B cell (primary cell): ENCODE results near the gene NUP210L. TPM values are rescaled to one million over a fixed set of nuclear protein-coding genes. Genes with fewer than 3 reads are reported as not detected.
"Not testable (repeated sequence)": the region's sequence is repeated elsewhere in the genome, so short reads cannot be mapped to it uniquely, and the experiment has no call there.

Source experiments
- ATAC-seq: fragments of 200-7000 bp; cut with Tn5 transposase; one replicate; pipeline ENCODE4 v1.10.0; 2021; ENCODE audit warnings: low read depth, mild to moderate bottlenecking, moderate number of reproducible peaks, moderate library complexity
- CTCF ChIA-PET: fragments of 350-600 bp; sonication (Branson Sonifier 250); formaldehyde crosslinking; loops from one replicate; lab custom pipeline; 2021; ENCODE audit warnings: antibody characterized with exemption, inconsistent platforms; lab: Charles Lee
- POLR2A ChIA-PET: fragments of 350-600 bp; sonication (Branson Sonifier 250); formaldehyde crosslinking; loops from one replicate; lab custom pipeline; 2021; ENCODE audit warnings: antibody characterized with exemption; lab: Charles Lee
- DNase-seq: peaks from one replicate; pipeline ENCODE4 v3.0.0; 2013
- H2AFZ ChIP-seq: 2 replicates; pipeline ENCODE4 v1.6.1; 2012; ENCODE audit warnings: mild to moderate bottlenecking, low read depth, low read length; ENCODE audit not compliant: insufficient read depth, poor library complexity, severe bottlenecking
- H3K27ac ChIP-seq, 2 donors: 1 replicate in 1 of 2; 2 replicates in 1 of 2; pipeline ENCODE4 v1.5.1; 2012 to 2013; ENCODE audit warnings: low read length in 2 of 2, mild to moderate bottlenecking in 2 of 2, moderate library complexity in 1 of 2
- H3K27me3 ChIP-seq, 4 experiments: fragments of 200-600 bp in 1 of 4; sonication (generic) in 1 of 4; replicated peaks in 1 of 4; 1 replicate in 2 of 4; 2 replicates in 2 of 4; pipeline versions ENCODE4 v1.6.1 to v1.7.0; 2013 to 2016; ENCODE audit warnings: low read length in 3 of 4, mild to moderate bottlenecking in 2 of 4, mixed read lengths in 1 of 4, moderate library complexity in 1 of 4; ENCODE audit not compliant: insufficient read depth in 4 of 4, control insufficient read depth in 3 of 4; ENCODE audit errors: control extremely low read depth in 1 of 4
- H3K36me3 ChIP-seq, 2 experiments: replicated peaks in 1 of 2; 1 replicate in 1 of 2; 2 replicates in 1 of 2; pipeline versions ENCODE4 v1.6.1 to v1.7.1; 2013; ENCODE audit warnings: low read length in 1 of 2; ENCODE audit not compliant: insufficient read depth in 2 of 2, control insufficient read depth in 1 of 2; ENCODE audit errors: control extremely low read depth in 1 of 2, extremely low read depth in 1 of 2
- H3K4me1 ChIP-seq, 2 donors: fragments of 200-600 bp in 1 of 2; sonication (generic) in 1 of 2; 1 replicate in 1 of 2; 2 replicates in 1 of 2; pipeline versions ENCODE4 v1.5.1 to v1.6.1; 2013 to 2017; ENCODE audit warnings: low read length in 2 of 2; ENCODE audit not compliant: control insufficient read depth in 2 of 2, insufficient read depth in 2 of 2
- H3K4me2 ChIP-seq: replicated peaks from 2 replicates; pipeline ENCODE3; 2012; ENCODE audit warnings: mild to moderate bottlenecking, low read depth, low read length; ENCODE audit not compliant: poor library complexity, severe bottlenecking
- H3K4me3 ChIP-seq, 5 experiments: fragments of 200-600 bp in 1 of 5; sonication (generic) in 1 of 5; 1 replicate in 3 of 5; 2 replicates in 2 of 5; pipeline versions ENCODE4 v1.5.1 to v1.7.0; 2011 to 2016; ENCODE audit warnings: low read length in 4 of 5, mild to moderate bottlenecking in 4 of 5, low read depth in 2 of 5, control low read depth in 1 of 5, moderate library complexity in 1 of 5; ENCODE audit not compliant: insufficient read depth in 1 of 5; ENCODE audit errors: control extremely low read depth in 1 of 5, extremely low read depth in 1 of 5
- H3K79me2 ChIP-seq: fragments of 200-600 bp; sonication (generic); one replicate; pipeline ENCODE4 v1.6.0; 2016; ENCODE audit warnings: low read length; ENCODE audit not compliant: control insufficient read depth, insufficient read depth
- H3K9ac ChIP-seq: fragments of 200-600 bp; sonication (generic); 2 replicates; pipeline ENCODE4 v1.6.1; 2017; ENCODE audit warnings: mild to moderate bottlenecking, low read length, moderate library complexity
- H3K9me3 ChIP-seq, 3 donors: one replicate each; pipeline versions ENCODE4 v1.6.1 to v1.7.1; 2013; ENCODE audit warnings: low read length in 2 of 3; ENCODE audit not compliant: control insufficient read depth in 2 of 3, insufficient read depth in 1 of 3; ENCODE audit errors: control extremely low read depth in 1 of 3
- H4K20me1 ChIP-seq: 2 replicates; pipeline ENCODE4 v1.6.0; 2012; ENCODE audit warnings: mild to moderate bottlenecking, low read length; ENCODE audit not compliant: insufficient read depth, control insufficient read depth, poor library complexity, severe bottlenecking
- H3K27ac Mint-ChIP-seq: one replicate; pipeline ENCODE4 v1.8.0; 2021; ENCODE audit warnings: mixed read lengths
- H3K27me3 Mint-ChIP-seq: one replicate; pipeline ENCODE4 v1.8.0; 2021; ENCODE audit warnings: mixed read lengths
- H3K4me1 Mint-ChIP-seq: one replicate; pipeline ENCODE4 v1.8.0; 2021; ENCODE audit warnings: mixed read lengths
- H3K4me3 Mint-ChIP-seq: one replicate; pipeline ENCODE4 v1.8.0; 2021; ENCODE audit warnings: mixed read lengths
- H3K9me3 Mint-ChIP-seq: one replicate; pipeline ENCODE4 v1.8.0; 2022; ENCODE audit warnings: mixed read lengths; ENCODE audit not compliant: insufficient read depth
- CTCF ChIP-seq: fragments of 200-600 bp; IDR thresholded peaks from one replicate; pipeline ENCODE4 v1.8.0; 2022; ENCODE audit warnings: antibody characterized with exemption, mild to moderate bottlenecking
- EZH2 ChIP-seq: IDR thresholded peaks from 2 replicates; pipeline ENCODE4 v1.6.1; 2012; ENCODE audit warnings: borderline replicate concordance, low read depth, mild to moderate bottlenecking, moderate library complexity, low read length; ENCODE audit not compliant: insufficient read depth, poor library complexity, severe bottlenecking
- WGBS: methylation state at CpG from one replicate; pipeline ENCODE4 v1.1.5; 2013; ENCODE audit warnings: missing lambda C conversion rate; ENCODE audit not compliant: insufficient coverage; 5-methylcytosine and 5-hydroxymethylcytosine counted together
- intact Hi-C: fragments of 100-400 bp; cut with micrococcal nuclease; formaldehyde crosslinking; loops from one replicate; pipeline ENCODE4 v1.10.0; 2022
- polyA plus RNA-seq: library from polyadenylated mRNA; depleted of rRNA; stranded (reverse); fragments of >200 nt; gene quantifications from 2 replicates; pipeline ENCODE4 v1.2.3, GENCODE V29; 2012
- total RNA-seq, 2 donors: library from RNA; stranded (reverse); fragments of 120-200 nt in 1 of 2; gene quantifications; 1 replicate in 1 of 2; 2 replicates in 1 of 2; pipeline versions ENCODE4 v1.2.3 to v1.2.4, GENCODE V29; 2013 to 2022

NUP210L gene
- total and polyA plus RNA-seq, 2 donors (not counting 1 experiment from before 2014, with no cell fraction given), result 0.04 to 0.20 TPM

- Histone ChIP-seq H3K4me2 (no peak overlapping the region), H3K79me2 (no peaks in the 10 kb centered on the region), H3K27ac (no peak overlapping the region), H3K4me1 (no peaks in the 10 kb centered on the region), H3K9ac (no peak overlapping the region), H4K20me1 (no peaks in the 10 kb centered on the region), H3K4me3 (no peak overlapping the region), H3K27me3 (no peaks in the 10 kb centered on the region), H2AFZ (no peak overlapping the region), H3K36me3 (no peaks in the 10 kb centered on the region), H3K9me3 (no peaks in the 10 kb centered on the region)
- TF ChIP-seq EZH2 (no peak), CTCF (no peak)
- Mint-ChIP-seq H3K4me3 (no peak overlapping the region), H3K27ac (no peak overlapping the region), H3K27me3 (no peaks in the 10 kb centered on the region), H3K9me3 (no peaks in the 10 kb centered on the region), H3K4me1 (no peaks in the 10 kb centered on the region)
- ATAC-seq (no peak), DNase-seq (no peak)
- ChIA-PET POLR2A (no interaction called here), CTCF (no interaction called here)
- 83% methylated on average over 1 of the region's 3 CpGs for WGBS
- intact Hi-C loops, result no loop called here
These were observed 140.5 kb downstream of the NUP210L start for GRCh38 chr1:154014154-154014907.

- WGBS, result 95% methylated on average over 14 of the region's 14 CpGs
- H3K4me1 Mint-ChIP-seq, H3K27me3 ChIP-seq, DNase-seq, CTCF ChIA-PET, H3K36me3 ChIP-seq, H3K27ac ChIP-seq, H3K4me3 ChIP-seq, H2AFZ ChIP-seq, ATAC-seq, intact Hi-C loops, H3K79me2 ChIP-seq, H3K9me3 Mint-ChIP-seq, H3K4me3 Mint-ChIP-seq, H3K9ac ChIP-seq, H4K20me1 ChIP-seq, H3K4me1 ChIP-seq, H3K4me2 ChIP-seq, H3K9me3 ChIP-seq, H3K27me3 Mint-ChIP-seq, H3K27ac Mint-ChIP-seq: not testable (repeated sequence)
- POLR2A ChIA-PET, result interaction anchor here (0.7 kb wide), 1 partner anchor 221 kb away, joined by 5 read pairs; no protein-coding TSS in a partner anchor
These were observed 142.3 kb downstream of the NUP210L start for GRCh38 chr1:154012543-154012942.
